GM23338 (cell line): ENCODE results near the gene OR1A1.

Experiments used
- CTCF ChIP-seq, 2 experiments: fragments of 200-600 bp in 1 of 2; sonication (generic) in 1 of 2; conservative IDR thresholded peaks; 2 replicates each; pipeline versions ENCODE4 v1.5.1 to v1.6.1; 2016 to 2017; ENCODE audit warnings: antibody characterized with exemption in 2 of 2, low read depth in 2 of 2, mild to moderate bottlenecking in 2 of 2, moderate library complexity in 1 of 2
- EZH2 ChIP-seq: fragments of 200-600 bp; sonication (generic); IDR thresholded peaks from one replicate; pipeline ENCODE4 v1.8.0; 2017; ENCODE audit warnings: antibody characterized with exemption, mild to moderate bottlenecking, low read depth; ENCODE audit not compliant: unreplicated experiment
- EZH2phosphoT487 ChIP-seq: fragments of 200-600 bp; sonication (generic); IDR thresholded peaks from one replicate; pipeline ENCODE4 v1.8.1; 2018; ENCODE audit warnings: antibody characterized with exemption; ENCODE audit not compliant: unreplicated experiment
- POLR2AphosphoS5 ChIP-seq: IDR thresholded peaks from 2 replicates; pipeline ENCODE4 v1.6.1; 2016; ENCODE audit warnings: antibody characterized with exemption, low read depth

DNA sequence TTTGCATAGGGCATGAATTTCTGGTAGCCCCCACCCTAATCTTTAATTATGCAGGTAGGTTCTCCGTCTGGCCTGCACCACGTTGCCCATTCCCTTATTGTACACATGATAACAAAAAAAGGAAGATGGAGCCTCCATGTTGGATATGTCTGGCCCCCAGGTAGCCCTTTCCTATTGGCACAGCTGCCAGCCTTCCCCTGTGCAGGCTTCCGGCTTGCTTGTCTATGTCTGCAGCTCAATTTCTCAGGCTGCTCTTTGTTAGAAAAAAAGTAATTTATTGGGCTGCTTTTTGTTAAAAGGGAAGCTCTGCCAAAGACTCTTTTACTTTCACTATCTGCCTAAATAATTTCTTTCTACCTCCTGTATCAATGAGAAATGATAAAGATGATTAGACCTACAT is 5.5 kb downstream of the OR1A1 start:
- TF ChIP-seq CTCF (conservative IDR thresholded peaks at IDR 0.05; ENCODE audit: low read depth in 2 of 2) (no peak), POLR2AphosphoS5 (no peak), EZH2 (no peak), EZH2phosphoT487 (no peak)
